Ectodermal cell (in vitro differentiated cells): ENCODE results near the gene ARHGAP15.

Experiments
- H3K27ac ChIP-seq: 2 replicates; pipeline ENCODE4 v1.7.0; 2013; ENCODE audit warnings: mild to moderate bottlenecking, low read depth, low read length; ENCODE audit not compliant: insufficient read depth, poor library complexity, severe bottlenecking
- H3K27me3 ChIP-seq: 2 replicates; pipeline ENCODE4 v1.7.0; 2013; ENCODE audit warnings: mild to moderate bottlenecking, low read length; ENCODE audit not compliant: insufficient read depth, control insufficient read depth, poor library complexity, severe bottlenecking
- H3K36me3 ChIP-seq: one replicate; pipeline ENCODE4 v1.7.0; 2013; ENCODE audit warnings: low read length; ENCODE audit not compliant: control insufficient read depth, insufficient read depth
- H3K4me1 ChIP-seq: one replicate; pipeline ENCODE4 v1.7.0; 2013; ENCODE audit warnings: low read length; ENCODE audit not compliant: control insufficient read depth, insufficient read depth
- H3K4me3 ChIP-seq: 2 replicates; pipeline ENCODE4 v1.7.0; 2013; ENCODE audit warnings: low read depth, low read length, control low read depth; ENCODE audit not compliant: insufficient read depth
- H3K9me3 ChIP-seq: 2 replicates; pipeline ENCODE4 v1.7.0; 2013; ENCODE audit warnings: mild to moderate bottlenecking, low read length, moderate library complexity; ENCODE audit not compliant: control insufficient read depth
- WGBS, 2 experiments: methylation state at CpG; one replicate each; pipeline ENCODE4 v1.1.7; 2013; ENCODE audit warnings: missing lambda C conversion rate in 2 of 2; 5-methylcytosine and 5-hydroxymethylcytosine counted together

Gene ARHGAP15

DNA sequence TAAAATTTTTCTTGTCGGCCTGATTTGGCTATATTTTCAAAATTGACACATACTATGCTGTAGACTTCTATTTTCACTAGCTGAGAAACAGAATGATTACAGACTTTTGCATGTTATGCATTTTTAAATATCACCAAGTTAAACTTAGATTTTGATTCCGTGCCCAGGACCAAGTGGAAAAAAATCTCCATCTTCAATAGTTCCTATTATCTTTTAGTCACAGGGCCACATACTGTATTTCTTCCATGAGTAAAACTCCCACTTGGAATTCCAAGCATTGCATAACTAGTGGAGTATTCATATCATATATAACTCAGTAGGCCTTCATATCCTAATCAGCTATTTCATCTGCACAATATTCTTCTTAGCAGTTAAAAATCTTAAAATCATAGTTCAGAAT is 470.9 kb downstream of the ARHGAP15 start:
- Histone ChIP-seq H3K4me3 (no peak overlapping the region), H3K36me3 (no peaks in the 10 kb centered on the region), H3K27ac (no peak overlapping the region), H3K9me3 (no peaks in the 10 kb centered on the region), H3K27me3 (no peaks in the 10 kb centered on the region), H3K4me1 (peaks cover 27% of the 10 kb centered on the region)
- 96 to 100% methylated on average over 1 to 2 of the region's 2 CpGs for WGBS, 2 experiments

DNA sequence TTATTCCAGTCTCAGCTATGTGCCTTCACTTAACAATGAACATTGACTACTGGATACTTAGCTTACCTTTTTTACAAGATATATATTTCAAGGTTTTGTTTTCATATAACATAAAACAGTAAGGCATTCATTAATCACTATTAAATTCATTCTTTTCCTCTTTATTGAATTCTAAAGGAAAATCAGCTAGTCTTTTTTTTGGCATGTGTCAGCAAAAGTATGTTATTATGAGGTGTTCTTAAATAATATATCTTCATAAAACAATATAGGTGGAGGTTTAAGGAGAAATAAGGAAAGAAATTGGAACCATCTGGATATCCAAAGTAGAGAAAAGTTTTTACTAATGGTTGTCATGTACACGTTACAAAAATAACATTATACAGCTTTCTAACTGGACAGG is 472.6 kb downstream of the ARHGAP15 start:
- Histone ChIP-seq H3K27ac (peak overlapping the region; percentile 69), H3K4me3 (no peak overlapping the region), H3K27me3 (no peaks in the 10 kb centered on the region), H3K4me1 (peaks cover 29% of the 10 kb centered on the region), H3K9me3 (no peaks in the 10 kb centered on the region), H3K36me3 (no peaks in the 10 kb centered on the region)
- 100% methylated on average over 1 of the region's 1 CpG; no CpG with 5 or more reads in 1 of the 2 experiments for WGBS, 2 experiments

DNA sequence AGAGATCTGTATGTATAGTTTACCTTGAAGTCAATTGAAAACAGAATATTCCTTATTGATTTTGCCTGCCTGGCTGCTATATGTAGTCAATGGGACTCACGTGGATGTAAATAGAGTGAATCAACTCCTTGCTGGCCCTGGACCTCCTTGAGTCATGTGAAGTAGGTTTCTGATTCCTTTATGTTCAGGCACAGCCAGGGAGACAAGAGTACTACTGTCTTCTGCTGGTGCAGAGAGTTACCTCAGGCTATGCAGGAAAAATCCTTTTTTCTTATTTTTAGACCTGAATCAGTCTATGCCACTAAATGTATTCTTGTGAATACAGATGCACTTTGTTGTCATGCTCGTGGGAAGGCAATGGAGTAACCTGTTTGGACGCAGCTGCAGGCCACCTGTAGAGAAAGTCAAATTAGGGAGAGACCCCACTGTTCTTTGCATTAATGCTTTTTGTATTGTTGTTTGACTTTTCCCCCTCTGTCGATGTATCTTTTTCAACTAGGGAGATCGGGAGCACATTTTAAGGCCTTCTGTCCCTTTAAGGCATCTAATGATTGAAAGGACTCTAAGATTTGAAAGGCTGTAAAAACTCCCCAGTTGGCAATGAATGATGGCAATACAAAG is 473.9 kb downstream of the ARHGAP15 start:
- Histone ChIP-seq H3K27me3 (no peaks in the 10 kb centered on the region), H3K9me3 (no peaks in the 10 kb centered on the region), H3K4me1 (peaks cover 39% of the 10 kb centered on the region), H3K4me3 (no peak overlapping the region), H3K27ac (peak overlapping the region; percentile 69), H3K36me3 (no peaks in the 10 kb centered on the region)
- WGBS, 2 experiments = 1 to 3% methylated on average over 5 of the region's 5 CpGs

DNA sequence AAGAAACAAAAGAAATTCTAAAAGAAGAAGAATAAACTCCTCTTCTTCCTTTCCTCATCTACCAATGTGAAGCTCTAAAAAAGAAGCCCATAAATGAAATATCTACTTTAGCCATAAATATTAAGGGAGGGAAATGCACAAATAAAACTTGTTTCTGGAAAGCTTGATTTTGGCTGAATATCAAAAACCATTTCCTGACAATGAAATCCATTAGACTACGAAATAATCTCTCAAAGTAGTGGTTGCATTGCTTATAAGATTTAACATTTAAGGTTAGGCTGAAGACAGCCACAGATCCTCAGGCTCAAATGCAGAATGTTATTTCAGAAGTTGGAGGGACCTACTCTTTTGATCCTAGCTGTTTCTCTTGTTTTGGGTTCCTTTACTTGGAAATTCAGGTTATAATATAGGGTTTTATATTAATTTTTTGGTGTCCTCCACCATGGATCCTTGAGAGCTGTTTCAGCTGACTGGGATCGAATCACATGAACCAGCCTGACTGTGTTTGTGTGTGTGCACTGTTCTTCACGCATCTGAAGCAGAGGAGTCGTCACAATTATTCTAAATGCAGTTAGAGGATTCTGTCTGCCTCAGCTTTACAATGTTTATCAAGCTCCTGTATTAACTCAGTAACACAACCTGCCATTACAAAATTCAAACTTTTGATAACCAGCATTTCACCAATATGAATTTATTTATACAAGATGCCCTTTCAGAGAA is 474.8 kb downstream of the ARHGAP15 start:
- H3K4me1 ChIP-seq = peaks cover 47% of the 10 kb centered on the region
- H3K27me3 ChIP-seq = no peaks in the 10 kb centered on the region
- no peaks in the 10 kb centered on the region for H3K36me3 ChIP-seq
- 77 to 83% methylated on average over 3 to 4 of the region's 4 CpGs for whole genome bisulfite sequencing, 2 experiments
- H3K27ac ChIP-seq = peak overlapping the region; percentile 69
- no peak overlapping the region for H3K4me3 ChIP-seq
- H3K9me3 ChIP-seq = no peaks in the 10 kb centered on the region

DNA sequence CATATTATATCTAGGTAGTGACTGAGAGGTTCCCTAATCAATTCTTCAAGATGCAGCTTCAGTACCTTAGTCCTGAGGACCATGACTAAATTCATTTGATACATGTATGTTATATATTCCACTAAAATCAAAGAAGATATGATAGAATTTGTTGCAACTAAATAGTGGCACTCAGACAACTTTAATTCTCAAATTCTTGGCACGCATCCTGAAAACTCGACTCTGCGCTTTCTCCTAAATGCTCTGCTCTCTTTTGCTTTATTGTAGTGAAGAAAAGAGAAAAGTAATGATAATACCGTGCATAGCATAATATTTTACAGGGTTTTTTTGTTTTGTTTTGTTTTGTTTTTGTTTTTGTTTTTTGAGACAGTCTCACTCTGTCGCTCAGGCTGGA is 475.3 kb downstream of the ARHGAP15 start:
- no peak overlapping the region for H3K27ac ChIP-seq
- no peaks in the 10 kb centered on the region for H3K36me3 ChIP-seq
- H3K4me1 ChIP-seq = peaks cover 51% of the 10 kb centered on the region
- H3K4me3 ChIP-seq = no peak overlapping the region
- H3K9me3 ChIP-seq = no peaks in the 10 kb centered on the region
- 94 to 95% methylated on average over 5 of the region's 5 CpGs for WGBS, 2 experiments
- H3K27me3 ChIP-seq = no peaks in the 10 kb centered on the region

DNA sequence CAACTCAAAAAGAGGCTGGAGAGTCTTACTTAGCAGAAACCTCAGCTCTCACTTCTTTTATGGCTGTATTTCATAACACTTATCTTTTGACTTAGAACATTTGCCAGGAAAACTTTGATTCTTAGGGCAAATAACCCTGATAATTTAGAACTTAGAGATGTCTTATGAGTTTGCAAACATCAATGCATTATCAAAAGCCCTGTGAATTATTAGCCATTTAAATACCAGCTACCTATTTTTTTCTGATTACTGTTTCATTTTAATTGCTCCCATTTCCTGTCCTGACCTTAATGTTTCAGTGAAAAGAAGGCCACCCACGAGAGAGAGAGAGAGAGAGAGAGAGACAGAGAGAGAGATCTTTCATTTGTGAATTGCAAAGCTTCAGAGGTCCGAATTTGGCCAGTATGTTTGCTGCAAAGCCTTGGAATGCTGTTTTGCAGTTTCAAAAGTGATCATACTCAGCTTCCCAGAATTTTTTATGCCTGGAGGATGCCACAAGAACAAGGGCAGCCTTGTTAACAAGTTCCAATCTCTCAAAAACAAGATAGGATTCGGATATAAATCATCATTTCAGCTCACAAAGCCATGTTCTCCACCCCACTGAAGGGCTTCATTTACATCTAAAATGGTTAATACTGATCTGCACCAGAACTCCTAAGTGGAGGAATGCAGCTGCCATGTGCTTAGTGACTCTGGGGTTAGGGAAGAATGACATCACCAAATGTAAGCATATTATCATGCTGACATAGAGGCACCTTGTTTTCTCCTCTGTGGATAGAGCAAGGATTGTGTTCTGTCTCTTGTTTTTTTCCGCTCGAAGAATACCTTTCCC is 478.2 kb downstream of the ARHGAP15 start:
- no peak overlapping the region for H3K4me3 ChIP-seq
- H3K9me3 ChIP-seq = no peaks in the 10 kb centered on the region
- no peaks in the 10 kb centered on the region for H3K27me3 ChIP-seq
- 16 to 17% methylated on average over 4 to 5 of the region's 5 CpGs for WGBS, 2 experiments
- no peaks in the 10 kb centered on the region for H3K36me3 ChIP-seq
- peaks cover 49% of the 10 kb centered on the region for H3K4me1 ChIP-seq
- H3K27ac ChIP-seq = peak overlapping the region; percentile 56

DNA sequence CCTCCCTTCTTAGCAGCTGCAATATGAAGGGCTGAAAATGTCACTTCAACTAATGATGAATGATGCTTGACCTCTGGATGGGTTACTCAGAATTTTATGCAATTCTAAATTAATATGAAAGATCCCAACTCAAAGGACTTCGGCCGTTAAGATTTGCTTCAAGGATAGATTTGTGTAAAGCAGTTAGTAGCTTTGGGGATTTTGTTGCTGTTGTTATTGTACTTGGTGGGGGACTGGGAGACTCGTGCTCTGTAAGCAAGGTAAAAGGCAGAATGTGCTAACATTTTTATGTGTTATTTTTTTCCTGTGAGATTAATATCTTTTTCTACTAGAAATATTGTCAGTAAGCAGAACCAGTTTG is 478.8 kb downstream of the ARHGAP15 start:
- no peaks in the 10 kb centered on the region for H3K27me3 ChIP-seq
- H3K36me3 ChIP-seq = no peaks in the 10 kb centered on the region
- H3K9me3 ChIP-seq = no peaks in the 10 kb centered on the region
- peak overlapping the region; percentile 72 for H3K27ac ChIP-seq
- 34 to 71% methylated on average over 3 of the region's 3 CpGs for WGBS, 2 experiments
- no peak overlapping the region for H3K4me3 ChIP-seq
- H3K4me1 ChIP-seq = peaks cover 43% of the 10 kb centered on the region

DNA sequence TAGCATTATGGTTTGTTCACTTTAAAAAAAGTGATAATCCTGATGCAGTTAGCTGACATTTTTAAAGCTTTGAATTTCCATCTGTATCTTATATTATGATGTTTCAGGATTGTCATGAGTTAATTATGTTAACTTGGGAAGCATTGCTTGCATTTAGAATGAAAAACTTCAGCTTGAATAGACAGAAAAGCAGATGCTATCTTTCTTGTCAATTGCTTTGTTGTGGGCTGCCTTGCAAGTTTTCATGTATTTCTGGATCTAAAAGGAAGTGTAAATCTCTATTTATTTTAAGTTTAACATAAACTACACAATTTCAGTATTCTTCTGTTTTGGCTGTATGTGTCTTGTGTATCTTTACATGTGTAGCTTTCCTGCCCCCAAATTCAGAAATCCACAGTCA is 479.5 kb downstream of the ARHGAP15 start:
- no peaks in the 10 kb centered on the region for H3K27me3 ChIP-seq
- H3K4me3 ChIP-seq = no peak overlapping the region
- no peaks in the 10 kb centered on the region for H3K36me3 ChIP-seq
- no peak overlapping the region for H3K27ac ChIP-seq
- H3K4me1 ChIP-seq = peaks cover 36% of the 10 kb centered on the region
- H3K9me3 ChIP-seq = no peaks in the 10 kb centered on the region

DNA sequence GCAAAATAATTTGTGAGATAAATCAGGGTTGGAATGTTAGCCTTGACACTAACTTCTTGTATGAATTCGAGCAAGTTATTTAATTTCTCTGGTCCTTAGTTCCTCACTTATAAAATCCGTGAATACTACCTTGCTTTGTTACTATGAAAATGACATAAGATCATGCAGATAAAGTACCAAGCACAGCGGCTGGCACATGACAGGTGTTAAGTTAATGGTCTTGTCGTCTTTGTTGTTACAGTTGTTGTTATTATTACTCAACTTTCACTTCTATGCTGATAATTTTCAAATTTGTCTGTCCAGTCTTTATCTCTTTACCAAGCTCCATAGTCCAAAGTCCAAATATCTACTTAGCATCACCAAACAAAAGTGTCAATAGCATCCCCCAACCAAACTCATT is 482.1 kb downstream of the ARHGAP15 start:
- WGBS, 2 experiments = 90 to 100% methylated on average over 3 to 4 of the region's 4 CpGs
- H3K4me1 ChIP-seq = peaks cover 27% of the 10 kb centered on the region
- H3K9me3 ChIP-seq = no peaks in the 10 kb centered on the region
- H3K27ac ChIP-seq = no peak overlapping the region
- H3K36me3 ChIP-seq = no peaks in the 10 kb centered on the region
- H3K27me3 ChIP-seq = no peaks in the 10 kb centered on the region
- H3K4me3 ChIP-seq = no peak overlapping the region

DNA sequence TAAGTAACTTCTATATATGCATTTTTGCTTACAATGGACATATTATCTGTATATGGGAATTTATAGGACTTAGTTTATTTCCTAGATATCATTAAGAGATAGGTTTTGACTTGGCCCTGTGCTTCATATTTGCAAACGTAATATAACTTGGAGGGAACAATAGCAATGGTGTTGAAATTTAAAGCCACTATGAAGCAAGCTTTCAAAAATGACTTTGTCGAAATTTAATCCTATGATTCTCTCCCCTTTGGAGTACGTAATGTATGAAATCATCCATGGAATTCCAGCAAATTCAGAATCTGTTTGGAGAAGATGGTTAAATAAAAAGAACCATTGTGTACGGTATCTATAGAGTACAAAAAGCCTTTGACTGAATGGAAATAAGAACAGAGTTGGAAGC is 486.3 kb downstream of the ARHGAP15 start:
- no peak overlapping the region for H3K27ac ChIP-seq
- no peaks in the 10 kb centered on the region for H3K27me3 ChIP-seq
- peaks cover 6% of the 10 kb centered on the region for H3K4me1 ChIP-seq
- no peak overlapping the region for H3K4me3 ChIP-seq
- WGBS, 2 experiments = 94 to 95% methylated on average over 4 of the region's 4 CpGs
- no peaks in the 10 kb centered on the region for H3K9me3 ChIP-seq
- H3K36me3 ChIP-seq = no peaks in the 10 kb centered on the region
